NCI-H82 (cell line): ENCODE measurements around the gene SP2.

Source experiments
- DNase-seq: peaks from one replicate; lab custom pipeline; 2025; lab: John Stamatoyannopoulos, UW

Gene SP2

GRCh38 chr17:47889734-47890529 is 6.1 kb upstream of the SP2 start:
- DNase-seq: peak; percentile 92

GRCh38 chr17:47891545-47892088 is 4.4 kb upstream of the SP2 start:
- DNase-seq: no peak

GRCh38 chr17:47894498-47895346 is 1.3 kb upstream of the SP2 start:
- peak; percentile 16 for DNase-seq

GRCh38 chr17:47895347-47895855 is 635 bp upstream of the SP2 start:
- peak; percentile 95 for DNase-seq

- no peak for DNase-seq
Observed at GRCh38 chr17:47896672-47897490, 845 bp downstream of the SP2 start.

- DNase-seq: no peak
Observed at GRCh38 chr17:47897561-47897960, 1.5 kb downstream of the SP2 start.

DNA sequence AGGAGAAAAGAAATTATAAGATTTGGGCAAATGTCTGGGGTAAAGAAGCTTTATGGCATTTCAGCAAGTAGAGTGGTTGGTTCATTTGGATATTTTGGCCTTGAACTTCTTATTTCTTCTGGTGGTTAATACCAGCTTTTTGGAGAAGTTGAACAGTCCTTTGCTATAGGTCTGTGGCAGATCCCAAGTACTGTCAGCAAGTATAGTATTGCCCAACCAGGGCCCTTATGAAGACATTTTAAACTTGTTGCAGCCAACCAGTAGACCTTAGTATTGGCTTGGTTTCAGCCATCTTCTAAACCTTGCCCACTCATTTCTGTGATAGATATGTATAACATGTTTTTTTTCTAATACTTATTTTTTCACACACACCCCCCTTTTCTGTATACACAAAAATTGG is 2.2 kb downstream of the SP2 start:
- no peak for DNase-seq

DNA sequence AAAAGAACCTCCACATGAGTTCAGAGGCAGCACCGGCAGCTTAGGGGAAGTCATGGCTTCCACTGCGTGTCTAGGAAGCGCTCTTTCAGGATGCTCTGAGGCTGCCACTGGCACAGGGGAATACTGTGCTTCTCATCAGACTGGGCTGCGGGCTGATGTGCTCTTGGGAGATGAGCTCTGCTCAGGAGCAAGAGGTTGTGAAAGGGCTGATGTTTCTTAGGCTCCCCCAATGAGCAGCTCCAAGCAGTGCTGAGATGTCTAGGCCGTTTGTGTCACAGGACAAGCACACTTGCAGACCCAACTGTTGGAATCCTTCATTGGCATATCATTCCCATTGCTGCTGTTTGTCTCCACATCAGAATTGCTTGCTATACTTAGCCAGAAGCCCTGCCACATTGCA is 3.6 kb downstream of the SP2 start:
- DNase-seq: no peak

DNA sequence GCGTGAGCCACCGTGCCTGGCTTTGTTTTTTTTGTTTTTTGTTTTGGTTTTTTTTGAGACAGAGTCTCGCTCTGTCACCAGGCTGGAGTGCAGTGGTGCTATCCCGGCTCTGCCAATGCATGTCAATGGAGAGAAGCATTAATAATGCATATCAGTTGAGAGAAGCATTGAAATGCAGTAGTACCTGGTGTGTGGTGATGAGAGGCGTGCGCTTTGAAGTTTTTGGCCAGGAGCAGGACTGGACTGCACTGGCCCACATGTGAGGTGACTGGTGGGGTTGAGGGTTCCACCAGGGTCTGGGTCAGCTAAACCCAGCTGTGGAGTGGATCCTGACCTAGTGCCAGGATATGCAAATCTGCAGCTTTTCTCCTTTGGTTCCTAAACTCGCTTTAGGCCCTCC is 5.4 kb downstream of the SP2 start:
- DNase-seq: no peak

- DNase-seq: no peak
Observed at GRCh38 chr17:47902039-47902744, 6.2 kb downstream of the SP2 start.

GRCh38 chr17:47905221-47905733 is 9.2 kb downstream of the SP2 start:
- DNase-seq: no peak

- no peak for DNase-seq
Observed at GRCh38 chr17:47906443-47906842, 10.4 kb downstream of the SP2 start.

DNA sequence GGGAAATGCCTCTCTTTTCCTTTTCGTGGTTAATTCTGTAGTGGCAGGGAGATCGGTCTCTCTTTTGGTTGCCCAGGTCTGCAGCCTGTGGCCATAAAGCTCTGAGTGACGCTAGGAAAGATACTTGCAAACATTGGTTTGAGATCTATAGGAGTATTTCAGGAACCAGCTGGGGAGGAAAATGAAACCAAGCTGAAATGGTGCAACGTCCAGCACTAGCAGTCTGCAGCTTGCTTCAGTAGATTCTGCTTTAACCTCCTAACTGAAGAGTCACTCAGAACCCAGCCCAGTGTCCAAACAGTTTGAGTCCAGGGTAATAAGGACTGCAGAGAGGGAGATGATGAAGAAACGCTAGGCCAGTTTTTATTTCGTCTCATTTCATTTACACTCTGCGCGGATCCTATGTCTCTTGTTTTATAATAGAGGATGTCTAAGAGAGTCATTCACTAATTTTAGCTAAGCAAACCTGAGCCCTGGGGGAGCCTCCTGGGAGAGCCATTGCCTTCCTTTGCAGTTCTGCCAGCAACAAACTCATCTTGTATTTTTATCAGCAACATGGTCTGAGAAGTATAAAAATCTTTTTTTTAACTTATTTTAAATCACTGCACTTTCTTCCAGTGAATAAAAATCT is 12.0 kb downstream of the SP2 start:
- no peak for DNase-seq

DNA sequence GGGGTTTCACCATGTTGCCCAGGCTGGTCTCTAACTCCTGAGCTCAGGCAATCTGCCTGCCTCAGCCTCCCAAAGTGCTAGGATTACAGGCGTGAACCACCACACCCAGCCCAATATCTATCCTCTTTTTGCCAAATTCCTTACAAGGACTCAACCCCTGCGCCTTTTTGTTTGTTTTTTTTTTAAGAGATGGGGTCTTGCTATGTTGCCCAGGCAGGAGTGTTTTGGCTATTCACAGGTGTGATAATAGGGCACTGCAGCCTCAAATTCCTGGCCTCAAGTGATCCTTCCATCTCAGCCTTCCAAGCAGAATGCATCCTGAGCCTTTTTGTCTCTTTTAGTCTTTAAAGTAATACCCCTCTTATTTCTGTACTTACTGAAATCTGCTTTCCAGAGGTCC is 17.0 kb downstream of the SP2 start:
- DNase-seq: no peak

DNA sequence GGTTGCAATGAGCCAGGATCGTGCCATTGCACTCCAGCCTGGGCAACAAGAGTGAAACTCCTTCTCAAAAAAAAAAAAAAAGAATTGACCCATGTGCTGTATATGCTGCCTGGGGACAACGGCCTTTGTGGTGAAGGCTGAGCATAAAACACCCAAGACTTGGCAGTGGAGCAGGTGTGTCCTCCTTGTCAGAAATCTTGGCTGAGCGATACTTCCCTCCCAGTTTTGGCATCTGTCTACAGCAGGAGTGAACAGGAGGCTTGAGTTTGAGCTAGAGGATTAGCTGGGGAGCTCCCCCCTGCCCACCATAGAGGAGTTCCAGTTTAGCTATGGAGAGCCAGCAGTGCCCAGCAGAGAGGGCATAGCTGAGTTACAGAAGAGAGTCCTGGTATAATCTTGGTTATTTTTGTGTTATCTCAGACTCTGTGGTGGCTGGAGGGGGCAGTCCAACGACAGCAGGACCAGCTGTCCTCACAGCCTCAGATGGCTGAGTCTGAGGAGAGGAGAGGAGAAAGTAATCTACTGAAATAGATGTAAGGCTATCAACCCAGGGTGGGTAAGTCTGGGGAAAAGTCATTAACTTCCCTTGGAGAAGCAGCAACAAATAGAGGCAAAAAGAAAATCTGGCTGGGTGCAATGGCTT is 18.4 kb downstream of the SP2 start:
- DNase-seq: peak; percentile 38

GRCh38 chr17:47915776-47916398 is 19.9 kb downstream of the SP2 start:
- no peak for DNase-seq

DNA sequence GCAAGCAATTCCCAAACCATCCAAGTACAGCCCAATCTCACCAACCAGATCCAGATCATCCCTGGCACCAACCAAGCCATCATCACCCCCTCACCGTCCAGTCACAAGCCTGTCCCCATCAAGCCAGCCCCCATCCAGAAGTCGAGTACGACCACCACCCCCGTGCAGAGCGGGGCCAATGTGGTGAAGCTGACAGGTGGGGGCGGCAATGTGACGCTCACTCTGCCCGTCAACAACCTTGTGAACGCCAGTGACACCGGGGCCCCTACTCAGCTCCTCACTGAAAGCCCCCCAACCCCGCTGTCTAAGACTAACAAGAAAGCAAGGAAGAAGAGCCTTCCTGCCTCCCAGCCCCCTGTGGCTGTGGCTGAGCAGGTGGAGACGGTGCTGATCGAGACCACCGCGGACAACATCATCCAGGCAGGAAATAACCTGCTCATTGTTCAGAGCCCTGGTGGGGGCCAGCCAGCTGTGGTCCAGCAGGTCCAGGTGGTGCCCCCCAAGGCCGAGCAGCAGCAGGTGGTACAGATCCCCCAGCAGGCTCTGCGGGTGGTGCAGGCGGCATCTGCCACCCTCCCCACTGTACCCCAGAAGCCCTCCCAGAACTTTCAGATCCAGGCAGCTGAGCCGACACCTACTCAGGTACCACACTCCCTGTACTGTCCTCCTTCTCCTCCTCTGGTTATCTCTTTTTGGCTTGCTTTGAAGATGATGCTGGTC is 20.6 kb downstream of the SP2 start:
- no peak for DNase-seq

GRCh38 chr17:47917581-47917980 is 21.5 kb downstream of the SP2 start:
- no peak for DNase-seq

GRCh38 chr17:47918006-47918405 is 22.0 kb downstream of the SP2 start:
- no peak for DNase-seq
